C4-2B (cell line): ENCODE results near the gene FBXW5.

ENCODE experiments used
- H3K27ac ChIP-seq: fragments of 450-650 bp; 2 replicates; pipeline ENCODE4 v1.5.1; 2017
- ZFX ChIP-seq: fragments of 450-650 bp; IDR thresholded peaks from 2 replicates; pipeline ENCODE4 v1.6.1; 2017
- TF ChIP-seq, protein P1 (sequence below): fragments of 450-650 bp; conservative IDR thresholded peaks from 2 replicates; pipeline ENCODE4 v1.5.1; 2017; ENCODE audit warnings: mild to moderate bottlenecking

Gene FBXW5, protein sequence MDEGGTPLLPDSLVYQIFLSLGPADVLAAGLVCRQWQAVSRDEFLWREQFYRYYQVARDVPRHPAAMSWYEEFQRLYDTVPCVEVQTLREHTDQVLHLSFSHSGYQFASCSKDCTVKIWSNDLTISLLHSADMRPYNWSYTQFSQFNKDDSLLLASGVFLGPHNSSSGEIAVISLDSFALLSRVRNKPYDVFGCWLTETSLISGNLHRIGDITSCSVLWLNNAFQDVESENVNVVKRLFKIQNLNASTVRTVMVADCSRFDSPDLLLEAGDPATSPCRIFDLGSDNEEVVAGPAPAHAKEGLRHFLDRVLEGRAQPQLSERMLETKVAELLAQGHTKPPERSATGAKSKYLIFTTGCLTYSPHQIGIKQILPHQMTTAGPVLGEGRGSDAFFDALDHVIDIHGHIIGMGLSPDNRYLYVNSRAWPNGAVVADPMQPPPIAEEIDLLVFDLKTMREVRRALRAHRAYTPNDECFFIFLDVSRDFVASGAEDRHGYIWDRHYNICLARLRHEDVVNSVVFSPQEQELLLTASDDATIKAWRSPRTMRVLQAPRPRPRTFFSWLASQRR

DNA sequence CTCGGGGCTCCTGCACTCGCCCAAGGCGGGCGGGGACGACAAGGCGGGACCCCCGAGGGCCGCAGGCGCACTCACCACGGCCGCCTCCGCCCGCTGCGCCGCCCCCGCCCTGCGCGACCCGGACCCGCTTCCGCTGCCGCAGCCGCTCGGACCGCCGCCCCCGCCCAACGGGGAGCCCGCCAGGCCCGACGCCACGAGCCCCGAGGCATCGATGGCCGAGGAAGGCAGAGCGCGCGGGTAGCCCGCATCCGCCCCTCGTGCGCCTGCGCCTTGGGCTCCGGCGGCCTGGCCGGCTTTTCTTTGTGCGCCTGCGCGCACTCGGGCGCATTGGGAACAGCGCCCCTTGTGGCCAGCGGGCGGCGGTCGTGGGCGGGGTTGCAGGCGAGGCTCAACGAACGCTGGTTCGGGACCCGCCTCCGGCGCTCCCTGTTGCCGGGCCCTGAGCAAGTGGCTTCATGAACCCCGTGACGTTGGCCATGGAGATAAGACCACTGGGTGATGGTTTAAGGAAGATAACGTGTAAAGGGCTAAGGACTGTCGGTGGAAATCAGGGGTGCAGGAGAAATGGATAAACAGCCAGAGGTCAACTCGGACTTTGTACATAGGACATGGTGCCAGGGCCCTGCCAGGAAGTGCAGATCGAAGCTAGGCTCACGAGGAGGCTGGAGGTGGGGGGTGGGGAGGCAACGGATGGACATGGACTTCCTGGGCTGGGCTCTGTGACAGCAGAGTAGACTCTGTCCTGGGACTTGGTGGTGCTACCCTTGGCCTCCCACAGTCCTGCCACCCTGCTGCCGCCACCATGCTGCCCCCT, at the start of gene FBXW5, which contains the start of gene C8G:
Gene FBXW5 (minus strand): TSS at position 220 of the 814 bp plus-strand sequence. CDS start 655 bp downstream, outside the sequence.
Gene C8G (plus strand): TSS at position 725 of the 814 bp plus-strand sequence. CDS start 78 bp downstream, at position 803.
- H3K27ac ChIP-seq, result peak within 1 kb of the TSS; percentile 94
- peak; percentile 63; the same call in 1 of the 2 replicates for TF ChIP-seq ZFX
- TF ChIP-seq, protein P1, sequence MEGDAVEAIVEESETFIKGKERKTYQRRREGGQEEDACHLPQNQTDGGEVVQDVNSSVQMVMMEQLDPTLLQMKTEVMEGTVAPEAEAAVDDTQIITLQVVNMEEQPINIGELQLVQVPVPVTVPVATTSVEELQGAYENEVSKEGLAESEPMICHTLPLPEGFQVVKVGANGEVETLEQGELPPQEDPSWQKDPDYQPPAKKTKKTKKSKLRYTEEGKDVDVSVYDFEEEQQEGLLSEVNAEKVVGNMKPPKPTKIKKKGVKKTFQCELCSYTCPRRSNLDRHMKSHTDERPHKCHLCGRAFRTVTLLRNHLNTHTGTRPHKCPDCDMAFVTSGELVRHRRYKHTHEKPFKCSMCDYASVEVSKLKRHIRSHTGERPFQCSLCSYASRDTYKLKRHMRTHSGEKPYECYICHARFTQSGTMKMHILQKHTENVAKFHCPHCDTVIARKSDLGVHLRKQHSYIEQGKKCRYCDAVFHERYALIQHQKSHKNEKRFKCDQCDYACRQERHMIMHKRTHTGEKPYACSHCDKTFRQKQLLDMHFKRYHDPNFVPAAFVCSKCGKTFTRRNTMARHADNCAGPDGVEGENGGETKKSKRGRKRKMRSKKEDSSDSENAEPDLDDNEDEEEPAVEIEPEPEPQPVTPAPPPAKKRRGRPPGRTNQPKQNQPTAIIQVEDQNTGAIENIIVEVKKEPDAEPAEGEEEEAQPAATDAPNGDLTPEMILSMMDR, result peak; percentile 100

DNA sequence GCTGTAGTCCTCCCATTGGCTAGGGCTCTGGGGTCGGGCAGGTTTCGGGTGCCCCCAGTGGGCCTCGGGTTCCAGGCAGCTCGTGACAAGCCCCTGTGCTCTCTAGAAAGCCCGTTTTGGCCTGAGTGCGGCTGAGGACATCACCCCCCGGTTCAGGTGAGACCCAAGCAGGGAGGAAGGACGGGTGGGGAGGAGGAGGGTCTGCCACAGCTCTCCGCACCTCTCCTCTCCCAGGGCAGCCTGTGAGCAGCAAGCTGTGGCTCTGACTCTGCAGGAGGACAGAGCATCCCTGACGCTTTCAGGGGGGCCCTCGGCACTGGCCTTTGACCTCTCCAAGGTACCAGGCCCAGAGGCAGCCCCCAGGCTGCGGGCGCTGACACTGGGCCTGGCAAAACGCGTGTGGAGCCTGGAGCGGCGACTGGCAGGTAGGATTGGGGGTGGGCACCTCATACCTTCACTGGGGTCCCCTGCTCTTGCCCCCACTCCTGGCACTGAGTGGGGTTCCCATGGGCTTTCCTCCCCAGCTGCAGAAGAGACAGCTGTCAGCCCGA, 48.4 kb upstream of the FBXW5 start:
- TF ChIP-seq, protein P1, result no peak
- TF ChIP-seq ZFX, result no peak
- H3K27ac ChIP-seq, result peak overlapping the region; percentile 86

DNA sequence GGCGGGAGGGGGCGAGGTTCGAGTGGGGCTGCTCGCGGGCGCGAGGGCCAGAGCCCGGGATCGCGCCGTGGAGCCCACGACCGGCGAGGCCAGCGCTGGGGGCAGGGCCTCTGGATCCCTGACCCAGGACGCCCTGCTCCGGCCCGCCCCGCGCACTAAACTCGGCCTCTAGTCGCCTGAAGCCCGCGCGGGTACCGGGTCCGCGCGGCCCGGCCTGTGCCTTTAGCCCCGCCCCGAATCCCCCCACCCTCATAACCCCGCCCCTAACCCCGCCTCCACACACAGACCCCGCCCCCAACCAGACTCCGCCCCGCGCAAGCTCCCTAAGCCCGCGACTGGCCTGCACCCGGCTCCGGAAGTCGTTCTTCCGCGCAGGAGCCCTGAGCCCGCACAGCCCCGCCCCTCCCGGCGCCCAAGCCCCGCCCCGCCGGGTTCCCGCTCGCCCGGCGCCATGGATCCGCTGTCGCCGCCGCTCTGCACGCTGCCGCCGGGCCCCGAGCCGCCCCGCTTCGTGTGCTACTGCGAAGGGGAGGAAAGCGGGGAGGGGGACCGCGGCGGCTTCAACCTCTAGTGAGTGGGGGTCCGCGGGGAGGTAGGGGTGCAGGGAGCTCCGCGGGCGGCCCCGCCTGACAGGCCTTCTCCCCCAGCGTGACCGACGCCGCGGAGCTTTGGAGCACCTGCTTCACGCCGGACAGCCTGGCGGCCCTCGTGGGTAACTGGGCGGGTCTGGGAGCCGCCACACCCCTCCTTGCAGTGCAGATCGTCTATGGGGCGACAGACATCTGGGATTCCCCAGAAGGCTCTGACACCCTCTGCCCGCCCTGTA, 47.7 kb upstream of the FBXW5 start, which contains the start of gene PAXX:
Gene PAXX (plus strand): TSS at position 430 of the 826 bp plus-strand sequence. CDS start 22 bp downstream, at position 452.
- TF ChIP-seq, protein P1, result no peak
- TF ChIP-seq ZFX, result peak; percentile 86; the same call in 1 of the 2 replicates
- H3K27ac ChIP-seq, result peak within 1 kb of the TSS; percentile 86

DNA sequence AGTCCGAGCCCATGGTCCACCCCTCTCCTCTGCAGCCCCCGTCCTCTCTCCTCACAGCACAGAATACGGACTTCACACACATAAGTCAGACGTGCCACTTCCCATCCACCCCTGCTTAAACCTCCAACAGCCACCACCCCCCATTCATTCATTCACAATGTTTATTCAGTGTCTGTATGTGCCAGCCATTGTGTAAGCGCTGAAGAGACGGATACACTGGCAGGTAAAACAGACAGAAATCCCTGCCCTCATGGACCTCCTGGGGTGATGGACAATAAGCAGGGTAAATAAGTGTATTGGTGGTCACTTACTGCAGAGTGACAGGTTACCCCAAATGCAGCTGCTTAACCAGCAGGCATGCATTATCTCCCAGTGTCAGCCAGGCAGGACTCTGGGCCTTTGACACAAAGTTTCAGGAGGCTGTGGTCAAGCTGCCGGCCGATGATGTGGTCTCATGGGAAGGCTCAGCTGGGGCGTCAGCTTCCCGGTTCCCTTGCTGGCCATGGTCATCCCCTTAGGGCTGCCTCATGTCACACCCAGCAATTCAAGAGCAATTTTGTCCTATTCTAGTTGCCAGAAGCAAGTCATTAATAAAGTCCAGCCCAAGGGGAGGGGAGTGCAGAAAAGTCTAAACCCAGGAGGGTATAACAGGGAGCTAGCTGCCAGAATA, 45.8 kb upstream of the FBXW5 start:
- H3K27ac ChIP-seq, result peak overlapping the region; percentile 86; the same call in 1 of the 2 replicates
- TF ChIP-seq, protein P1, result no peak
- TF ChIP-seq ZFX, result no peak

DNA sequence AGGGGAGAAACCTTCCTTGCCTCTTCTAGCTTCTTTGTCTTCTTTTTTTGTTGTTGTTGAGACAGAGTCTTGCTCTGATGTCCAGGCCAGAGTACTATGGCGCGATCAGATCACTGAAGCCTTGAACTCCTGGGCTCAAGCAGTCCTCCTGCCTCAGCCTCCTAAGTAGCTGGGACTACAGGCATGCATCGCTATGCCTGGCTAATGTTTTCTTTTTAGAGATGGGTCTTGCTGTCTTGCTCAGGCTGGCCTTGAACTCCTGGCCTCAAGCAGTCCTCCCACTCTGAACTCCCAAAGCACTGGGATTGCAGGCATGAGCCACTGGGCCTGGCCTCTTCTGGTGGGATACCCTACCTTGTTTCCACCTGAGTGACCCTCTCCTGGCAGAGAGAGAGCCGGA, 44.3 kb upstream of the FBXW5 start:
- TF ChIP-seq, protein P1, result no peak
- no peak for TF ChIP-seq ZFX

DNA sequence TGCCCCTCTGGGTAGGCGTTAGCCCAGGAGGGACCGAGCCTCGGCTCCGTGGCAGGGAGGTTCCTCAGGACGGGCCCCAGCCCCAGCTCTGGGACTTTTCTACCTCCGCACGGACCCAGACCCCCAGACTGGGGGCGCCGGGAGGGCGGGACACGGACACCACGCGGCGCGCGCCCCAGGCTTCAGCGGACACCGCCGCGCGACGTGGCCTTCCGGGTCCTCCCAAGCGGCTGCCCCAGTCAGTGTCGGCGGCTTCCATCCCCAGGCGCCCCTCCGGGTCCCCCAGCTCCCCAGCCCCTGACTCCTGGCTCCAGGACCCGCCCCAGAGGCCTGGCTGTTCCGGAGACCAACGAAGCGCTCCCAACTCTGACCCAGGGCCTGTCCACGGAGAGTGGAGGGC, 41.3 kb upstream of the FBXW5 start:
- H3K27ac ChIP-seq, result no peak overlapping the region
- TF ChIP-seq, protein P1, result no peak
- TF ChIP-seq ZFX, result no peak

More for the DNA sequence above, 44.3 kb upstream of the FBXW5 start:
- H3K27ac ChIP-seq, result peak overlapping the region; percentile 73
